HEK293T (cell line): Measurements from ENCODE around the gene SH3BP4.

Experiments
- ARNT ChIP-seq: fragments of 450-650 bp; IDR thresholded peaks from 2 replicates; pipeline ENCODE4 v1.6.1; 2017; ENCODE audit warnings: mild to moderate bottlenecking
- FOXK2 ChIP-seq: fragments of 450-650 bp; IDR thresholded peaks from 2 replicates; pipeline ENCODE4 v1.6.1; 2016; ENCODE audit warnings: mild to moderate bottlenecking
- FOXM1 ChIP-seq: fragments of 450-650 bp; IDR thresholded peaks from 2 replicates; pipeline ENCODE4 v1.6.1; 2017; ENCODE audit warnings: mild to moderate bottlenecking, borderline replicate concordance
- SP1 ChIP-seq: fragments of 450-650 bp; IDR thresholded peaks from 2 replicates; pipeline ENCODE4 v1.6.1; 2017
- SUZ12 ChIP-seq: fragments of 450-650 bp; IDR thresholded peaks from 2 replicates; pipeline ENCODE4 v1.6.1; 2016; ENCODE audit warnings: mild to moderate bottlenecking
- TARDBP ChIP-seq: fragments of 450-650 bp; IDR thresholded peaks from 2 replicates; pipeline ENCODE4 v1.6.1; 2016

GRCh38 chr2:235078914-235079472 is 127.2 kb downstream of the SH3BP4 start:
- no peak for TF ChIP-seq FOXM1
- no peak for TF ChIP-seq SUZ12
- no peak for TF ChIP-seq TARDBP
- TF ChIP-seq SP1, result no peak
- no peak for TF ChIP-seq ARNT
- TF ChIP-seq FOXK2, result no peak
